ENCODE results near the gene FOXI1.
"Not testable (repeated sequence)": the region's sequence is repeated elsewhere in the genome, so short reads cannot be mapped to it uniquely, and the experiment has no call there.

- not testable (repeated sequence) for TF ChIP-seq POLR2A (IDR thresholded peaks at IDR 0.05; ENCODE audit: low read depth, low read length); POLR2AphosphoS5 (IDR thresholded peaks at IDR 0.05; ENCODE audit: low read depth, low read length); TAF1 (IDR thresholded peaks at IDR 0.05; ENCODE audit: borderline replicate concordance, low read depth, low read length)
These were observed 11.4 kb upstream of the FOXI1 start for GRCh38 chr5:170094329-170094728.

All from GM12892 (cell line).